Stimulated activated CD8-positive, alpha-beta memory T cell treated with anti-CD3 and anti-CD28 coated beads, Interleukin-12 subunit alpha, Interleukin-12 subunit beta, amount 100 ng/mL, for 4 hours (primary cell): Measurements from ENCODE around the gene TMPRSS11F.
"Not testable (repeated sequence)": the region's sequence is repeated elsewhere in the genome, so short reads cannot be mapped to it uniquely, and the experiment has no call there.

ENCODE experiments used
- DNase-seq: peaks from one replicate; pipeline ENCODE4 v3.0.0-alpha.2; 2020; ENCODE audit warnings: low read depth

The TMPRSS11F gene

GRCh38 chr4:68129793-68130192 lies at the start of gene TMPRSS11F:
Gene TMPRSS11F (minus strand): TSS chr4:68129869. CDS start chr4:68129820, 49 bp downstream.
- DNase-seq = no peak

- DNase-seq = no peak
These were observed 47.2 kb upstream of the TMPRSS11F start for GRCh38 chr4:68176904-68177303.

DNA sequence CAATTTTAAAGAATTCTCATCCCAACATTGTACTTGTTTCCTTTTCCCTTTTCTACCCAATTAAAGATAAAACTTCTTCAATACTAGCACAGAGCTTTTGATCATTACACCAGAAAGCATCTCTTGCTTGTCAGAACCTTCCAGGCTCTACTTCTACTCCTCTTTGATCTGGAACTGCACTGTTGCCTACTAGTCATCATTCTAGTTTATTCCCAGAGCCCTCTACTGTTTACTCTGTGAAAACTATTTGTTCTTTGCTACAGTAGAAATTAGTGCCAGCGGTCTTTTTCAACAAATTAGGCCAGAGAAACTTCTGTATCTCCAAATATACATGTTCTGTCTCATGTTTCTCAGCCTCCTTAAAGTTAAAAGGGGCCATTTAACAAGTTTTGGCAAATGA lies 46.8 kb upstream of the TMPRSS11F start:
- DNase-seq = no peak

GRCh38 chr4:68175562-68176155 lies 46.0 kb upstream of the TMPRSS11F start:
- no peak for DNase-seq

- DNase-seq = not testable (repeated sequence)
These were observed 44.7 kb upstream of the TMPRSS11F start for GRCh38 chr4:68174389-68174788.

DNA sequence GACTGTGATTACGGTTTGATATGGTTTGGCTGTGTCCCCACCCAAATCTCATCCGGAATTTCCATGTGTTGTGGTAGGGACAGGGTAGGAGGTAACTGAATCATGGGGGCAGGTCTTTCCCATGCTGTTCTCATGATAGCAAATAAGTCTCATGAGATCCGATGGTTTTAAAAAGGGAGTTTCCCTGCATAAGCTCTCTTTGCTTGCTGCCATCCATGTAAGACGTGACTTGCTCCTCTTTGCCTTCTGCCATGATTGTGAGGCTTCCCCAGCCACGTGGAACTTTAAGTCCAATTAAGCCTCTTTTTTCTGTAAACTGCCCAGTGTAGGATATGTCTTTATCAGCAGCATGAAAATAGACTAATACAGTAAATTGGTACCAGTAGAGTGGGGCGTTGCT lies 42.5 kb upstream of the TMPRSS11F start:
- DNase-seq = not testable (repeated sequence)

GRCh38 chr4:68167706-68168105 lies 38.0 kb upstream of the TMPRSS11F start:
- DNase-seq = no peak

- DNase-seq = no peak
These were observed 37.5 kb upstream of the TMPRSS11F start for GRCh38 chr4:68167166-68167565.

DNA sequence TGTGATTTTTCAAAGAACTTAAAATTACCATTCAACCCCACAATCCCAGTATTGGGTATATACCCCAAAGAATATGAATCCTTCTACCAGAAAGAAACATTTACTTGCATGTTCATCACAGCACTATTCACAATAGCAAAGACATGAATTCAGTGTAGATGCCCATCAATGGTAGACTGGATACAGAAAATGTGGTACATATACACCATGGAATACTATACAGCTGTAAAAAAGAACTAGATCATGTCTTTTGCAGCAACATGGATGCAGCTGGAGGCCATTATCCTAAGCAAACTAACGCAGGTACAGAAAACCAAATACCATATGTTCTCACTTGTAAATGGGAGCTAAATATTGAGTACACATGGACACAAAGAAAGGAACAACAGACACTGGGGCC lies 34.1 kb upstream of the TMPRSS11F start:
- no peak for DNase-seq

DNA sequence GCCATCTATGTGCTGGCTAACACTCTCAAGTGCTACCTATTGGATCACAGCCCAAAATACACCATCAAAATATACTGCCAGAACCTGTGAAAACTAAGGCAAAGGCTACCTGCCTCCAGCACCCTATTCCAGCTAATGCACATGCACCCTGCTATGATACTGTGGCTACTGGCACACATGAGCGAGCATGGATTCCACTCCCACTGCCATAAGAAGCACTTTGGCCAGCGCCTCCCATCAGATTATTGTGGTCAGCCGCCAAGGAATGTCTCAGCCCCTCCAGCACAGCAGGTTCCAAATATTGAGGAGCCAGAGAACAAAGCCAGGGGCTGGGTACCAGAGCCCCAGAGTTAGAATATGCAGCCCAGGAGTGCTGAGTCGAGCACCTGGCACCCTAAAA lies 32.5 kb upstream of the TMPRSS11F start:
- no peak for DNase-seq

- DNase-seq = no peak
These were observed 22.7 kb upstream of the TMPRSS11F start for GRCh38 chr4:68152411-68152810.

GRCh38 chr4:68148800-68149685 lies 19.4 kb upstream of the TMPRSS11F start:
- DNase-seq = no peak

DNA sequence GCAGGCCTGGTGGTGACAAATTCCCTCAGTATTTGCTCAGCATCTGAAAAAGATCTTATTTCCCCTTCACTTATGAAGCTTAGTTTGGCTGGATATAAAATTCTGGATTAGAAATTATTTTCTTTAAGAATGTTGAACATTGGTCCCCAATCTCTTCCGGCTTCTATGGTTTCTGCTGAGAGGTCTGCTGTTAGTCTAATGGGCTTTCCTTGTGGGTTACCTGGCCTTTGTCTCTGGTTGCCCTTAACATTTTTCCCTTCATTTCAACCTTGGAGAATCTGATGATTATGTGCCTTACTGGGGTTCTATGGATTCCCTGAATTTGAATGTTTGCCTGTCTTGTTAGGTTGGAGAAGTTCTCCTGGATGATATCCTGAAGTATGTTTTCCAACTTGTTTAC lies 17.4 kb upstream of the TMPRSS11F start:
- no peak for DNase-seq

- DNase-seq = no peak
These were observed 15.6 kb upstream of the TMPRSS11F start for GRCh38 chr4:68145261-68145660.

- DNase-seq = no peak
These were observed 12.2 kb upstream of the TMPRSS11F start for GRCh38 chr4:68141852-68142251.

DNA sequence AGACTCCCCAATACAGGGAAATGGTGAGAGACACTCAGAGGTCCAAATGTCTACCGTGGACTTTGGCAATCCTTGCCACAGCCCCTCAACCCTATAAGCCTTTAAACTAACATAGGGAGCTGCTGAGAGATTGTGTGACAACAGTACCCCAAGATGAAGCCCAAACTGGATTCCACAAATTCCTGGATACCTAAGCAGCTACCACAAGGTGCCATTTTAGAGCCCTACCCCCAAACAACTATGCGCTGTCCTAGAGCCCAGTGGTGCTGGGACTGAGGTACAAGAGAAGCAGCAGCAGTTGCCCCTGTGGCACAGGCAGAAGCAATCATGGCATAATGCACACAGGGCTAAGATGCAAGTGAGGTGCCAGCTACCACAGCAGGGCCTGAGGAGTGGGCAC lies 2.7 kb upstream of the TMPRSS11F start:
- DNase-seq = no peak

- DNase-seq = no peak
These were observed 5.4 kb downstream of the TMPRSS11F start for GRCh38 chr4:68124262-68124661.

DNA sequence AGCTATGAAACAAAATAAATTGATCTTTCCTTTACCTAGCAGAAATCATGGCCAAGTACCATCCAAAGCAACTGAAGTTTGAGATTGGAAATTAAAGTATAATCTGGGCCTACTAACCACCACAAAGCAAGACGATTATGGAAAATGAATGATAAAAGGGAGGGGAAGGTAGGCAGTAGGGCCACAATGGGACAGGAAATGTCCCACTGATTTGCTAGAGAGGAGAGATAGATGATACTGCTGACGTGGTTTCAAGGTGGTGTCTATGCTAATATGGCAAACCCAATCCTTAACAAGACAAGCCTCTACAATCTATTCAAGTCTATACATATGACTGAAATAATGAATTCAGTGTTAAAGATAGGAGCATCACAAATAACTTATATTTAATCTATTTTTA lies 6.1 kb downstream of the TMPRSS11F start:
- DNase-seq = no peak

DNA sequence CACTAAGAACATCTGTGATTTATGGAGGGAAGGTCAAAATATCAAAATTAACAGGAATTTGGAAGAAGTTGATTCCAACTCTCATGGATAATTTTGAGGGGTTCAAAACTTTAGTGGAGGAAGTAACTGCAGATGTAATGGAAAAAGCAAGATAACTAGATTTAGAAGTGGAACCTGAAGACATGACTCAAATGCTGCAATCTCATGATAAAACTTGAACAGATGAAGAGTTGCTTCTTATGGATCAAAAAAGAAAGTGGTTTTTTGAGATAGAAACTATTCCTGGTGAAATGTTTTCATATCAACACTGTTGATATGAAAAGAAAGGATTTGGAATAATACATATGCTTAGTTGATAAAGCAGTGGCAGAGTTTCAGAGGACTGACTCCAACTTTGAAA lies 9.7 kb downstream of the TMPRSS11F start:
- no peak for DNase-seq

DNA sequence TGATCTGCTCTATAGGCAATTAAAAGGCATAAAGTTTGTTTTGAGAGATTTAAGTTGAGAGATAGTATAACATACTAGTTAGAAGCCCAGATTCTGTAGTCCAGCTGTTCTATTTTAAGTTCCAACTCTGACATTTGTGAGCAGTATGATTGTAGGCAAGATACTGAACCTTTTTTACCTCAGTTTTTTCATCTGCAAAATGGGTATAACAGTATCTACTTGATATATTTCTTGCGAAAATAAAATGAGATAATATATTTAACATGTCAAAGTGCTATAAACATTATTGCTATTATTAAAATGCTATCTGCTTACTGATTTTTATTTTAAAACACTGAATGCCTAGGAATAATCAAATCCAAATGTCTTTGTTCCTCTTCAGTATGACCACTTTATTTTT lies 19.2 kb downstream of the TMPRSS11F start:
- no peak for DNase-seq

DNA sequence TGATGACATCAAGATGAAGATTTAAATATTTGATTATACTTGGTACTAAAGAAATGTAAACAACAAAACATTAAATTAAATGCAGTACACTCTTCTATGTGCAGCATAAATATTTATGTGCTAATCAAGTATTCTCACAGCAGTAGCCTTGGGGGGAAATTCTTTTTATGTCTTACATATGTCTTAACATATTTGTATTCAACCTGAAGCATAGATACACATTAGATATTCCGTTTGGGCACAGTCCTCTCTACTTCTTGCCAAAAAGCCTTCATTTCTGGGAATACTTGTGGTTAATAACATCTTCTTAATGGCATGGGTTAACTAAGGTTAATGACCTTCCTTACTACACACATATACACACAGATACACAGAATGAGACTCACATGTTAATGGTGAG lies 19.8 kb downstream of the TMPRSS11F start:
- no peak for DNase-seq

- no peak for DNase-seq
These were observed 46.9 kb downstream of the TMPRSS11F start for GRCh38 chr4:68082758-68083157.

DNA sequence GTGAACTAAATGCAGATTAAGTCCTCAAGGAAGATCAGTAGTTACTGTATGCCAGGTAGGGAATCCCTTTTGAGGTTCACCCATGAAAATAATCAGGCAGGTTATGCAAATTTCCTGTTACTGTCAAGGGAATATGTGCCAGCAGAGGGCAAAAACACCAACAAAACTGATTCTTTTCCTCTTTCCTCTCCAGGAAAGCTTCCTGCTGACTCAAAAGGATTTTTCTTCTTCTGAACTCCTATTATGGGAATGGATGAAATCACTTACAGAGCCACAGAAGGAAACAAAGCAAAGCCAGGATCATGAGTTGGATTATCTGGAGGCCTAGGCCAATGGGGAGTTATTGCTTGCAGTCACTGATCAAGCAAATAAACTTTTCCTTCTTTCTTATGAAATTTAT lies 49.7 kb downstream of the TMPRSS11F start:
- no peak for DNase-seq

GRCh38 chr4:68077737-68078136 lies 51.9 kb downstream of the TMPRSS11F start:
- no peak for DNase-seq
